Fibroblast of lung (primary cell): Measurements from ENCODE around the gene CPA1. TPM values are rescaled to one million over a fixed set of nuclear protein-coding genes. Genes with fewer than 3 reads are reported as not detected.

Experiments
- DNase-seq, 2 donors: peaks; one replicate each; pipeline versions ENCODE4 v3.0.0 to v3.0.0-alpha.2; 2010; ENCODE audit warnings: low read depth in 2 of 2
- H2AFZ ChIP-seq: 2 replicates; pipeline ENCODE4 v1.5.1; 2012; ENCODE audit warnings: low read length, control low read depth, inconsistent platforms
- H3K27ac ChIP-seq: 2 replicates; pipeline ENCODE4 v1.5.1; 2011; ENCODE audit warnings: low read length, control low read depth; ENCODE audit not compliant: insufficient read depth
- H3K27me3 ChIP-seq: 2 replicates; pipeline ENCODE4 v1.5.1; 2011; ENCODE audit warnings: mild to moderate bottlenecking, low read length; ENCODE audit not compliant: control insufficient read depth, insufficient read depth
- H3K36me3 ChIP-seq: 2 replicates; pipeline ENCODE4 v1.5.1; 2011; ENCODE audit warnings: low read length; ENCODE audit not compliant: control insufficient read depth, insufficient read depth
- H3K4me1 ChIP-seq: 2 replicates; pipeline ENCODE4 v1.5.1; 2011; ENCODE audit warnings: low read length; ENCODE audit not compliant: control insufficient read depth, insufficient read depth; ENCODE audit errors: extremely low read depth
- H3K4me2 ChIP-seq: 2 replicates; pipeline ENCODE4 v1.5.1; 2011; ENCODE audit warnings: low read length, control low read depth; ENCODE audit not compliant: insufficient read depth; ENCODE audit errors: extremely low read depth
- H3K4me3 ChIP-seq, 4 experiments: fragments of 200-600 bp in 1 of 4; sonication (generic) in 1 of 4; replicated peaks in 1 of 4; 2 replicates each; pipeline ENCODE4 v1.5.1; 2011 to 2016; ENCODE audit warnings: low read length in 4 of 4, low read depth in 3 of 4, mild to moderate bottlenecking in 3 of 4, control low read depth in 2 of 4, inconsistent platforms in 1 of 4, mixed read lengths in 1 of 4; ENCODE audit not compliant: insufficient read depth in 1 of 4; ENCODE audit errors: control extremely low read depth in 1 of 4
- H3K79me2 ChIP-seq: 2 replicates; pipeline ENCODE4 v1.5.1; 2012; ENCODE audit warnings: mild to moderate bottlenecking, low read length, inconsistent platforms; ENCODE audit not compliant: control insufficient read depth, insufficient read depth
- H3K9ac ChIP-seq: 2 replicates; pipeline ENCODE4 v1.5.1; 2011; ENCODE audit warnings: mild to moderate bottlenecking, low read length, control low read depth; ENCODE audit not compliant: insufficient read depth
- H3K9me3 ChIP-seq: 2 replicates; pipeline ENCODE4 v1.5.1; 2012; ENCODE audit warnings: low read depth, low read length; ENCODE audit not compliant: control insufficient read depth, insufficient read depth
- H4K20me1 ChIP-seq: 2 replicates; pipeline ENCODE4 v1.5.1; 2011; ENCODE audit warnings: low read length; ENCODE audit not compliant: control insufficient read depth, insufficient read depth; ENCODE audit errors: extremely low read depth
- EZH2 ChIP-seq: IDR thresholded peaks from 2 replicates; pipeline ENCODE4 v1.5.1; 2012; ENCODE audit warnings: low read length, control low read depth, mild to moderate bottlenecking; ENCODE audit errors: missing control alignments
- polyA plus RNA-seq, 2 donors: library from polyadenylated mRNA; depleted of rRNA in 1 of 2; stranded (reverse) in 1 of 2; unstranded in 1 of 2; fragments of >200 nt; gene quantifications; 2 replicates each; pipeline ENCODE4 v1.2.1, GENCODE V29; 2011 to 2012; ENCODE audit warnings: missing spikeins in 1 of 2
- total RNA-seq: library from RNA; depleted of rRNA; stranded (reverse); fragments of >200 nt; gene quantifications from 2 replicates; pipeline ENCODE4 v1.2.1, GENCODE V29; 2014
- TF ChIP-seq, protein P1 (sequence below), 2 donors: IDR thresholded peaks in 1 of 2; conservative IDR thresholded peaks in 1 of 2; 1 replicate in 1 of 2; 2 replicates in 1 of 2; pipeline ENCODE4 v1.5.1; 2011 to 2012; ENCODE audit warnings: low read length in 2 of 2, control low read depth in 1 of 2, inconsistent platforms in 1 of 2, low read depth in 1 of 2, mild to moderate bottlenecking in 1 of 2

CPA1 gene
- total and polyA plus RNA-seq, 2 donors (not counting 1 experiment from before 2014, with no cell fraction given): under 0.01 to 0.12 TPM

DNA sequence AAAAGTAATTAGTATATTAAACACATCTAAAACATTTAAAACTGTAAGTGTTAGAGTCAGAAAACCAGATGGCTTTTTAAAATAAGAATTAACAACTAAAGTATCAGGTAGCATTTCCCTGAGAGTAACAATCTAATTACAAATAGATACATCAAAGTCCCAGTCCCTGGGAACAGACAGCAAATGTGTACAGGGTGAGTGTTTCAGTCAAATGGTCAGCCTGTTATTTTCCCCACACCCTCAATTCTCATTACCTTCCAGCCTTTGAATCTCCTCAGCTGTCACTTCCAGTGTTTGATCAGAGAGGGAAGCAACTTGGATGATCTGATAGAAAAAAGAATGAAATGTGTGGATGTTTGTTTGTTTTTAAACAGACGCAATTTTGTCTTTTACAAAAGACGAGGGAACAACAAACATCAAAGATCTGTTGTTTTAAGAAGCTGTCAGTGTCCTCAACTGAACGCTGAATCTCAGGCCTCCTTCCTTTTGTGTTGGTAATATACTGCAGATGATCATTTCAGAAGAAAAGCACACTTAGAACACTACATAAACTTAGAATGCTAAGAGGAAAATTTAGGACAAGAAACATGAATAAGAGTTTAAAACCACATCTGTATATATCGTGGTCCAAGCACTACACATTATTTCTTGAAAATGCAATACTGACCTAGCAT, 30.7 kb downstream of the CPA1 start:
- TF ChIP-seq, protein P1, sequence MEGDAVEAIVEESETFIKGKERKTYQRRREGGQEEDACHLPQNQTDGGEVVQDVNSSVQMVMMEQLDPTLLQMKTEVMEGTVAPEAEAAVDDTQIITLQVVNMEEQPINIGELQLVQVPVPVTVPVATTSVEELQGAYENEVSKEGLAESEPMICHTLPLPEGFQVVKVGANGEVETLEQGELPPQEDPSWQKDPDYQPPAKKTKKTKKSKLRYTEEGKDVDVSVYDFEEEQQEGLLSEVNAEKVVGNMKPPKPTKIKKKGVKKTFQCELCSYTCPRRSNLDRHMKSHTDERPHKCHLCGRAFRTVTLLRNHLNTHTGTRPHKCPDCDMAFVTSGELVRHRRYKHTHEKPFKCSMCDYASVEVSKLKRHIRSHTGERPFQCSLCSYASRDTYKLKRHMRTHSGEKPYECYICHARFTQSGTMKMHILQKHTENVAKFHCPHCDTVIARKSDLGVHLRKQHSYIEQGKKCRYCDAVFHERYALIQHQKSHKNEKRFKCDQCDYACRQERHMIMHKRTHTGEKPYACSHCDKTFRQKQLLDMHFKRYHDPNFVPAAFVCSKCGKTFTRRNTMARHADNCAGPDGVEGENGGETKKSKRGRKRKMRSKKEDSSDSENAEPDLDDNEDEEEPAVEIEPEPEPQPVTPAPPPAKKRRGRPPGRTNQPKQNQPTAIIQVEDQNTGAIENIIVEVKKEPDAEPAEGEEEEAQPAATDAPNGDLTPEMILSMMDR (conservative IDR thresholded peaks at IDR 0.05 in 1 of 2, IDR thresholded peaks at IDR 0.05 in 1 of 2; ENCODE audit: low read depth in 1 of 2, low read length in 2 of 2): no peak
- no peak for TF ChIP-seq EZH2
- Histone ChIP-seq H3K36me3 (no peaks in the 10 kb centered on the region), H3K79me2 (no peaks in the 10 kb centered on the region), H3K4me1 (peaks cover 4% of the 10 kb centered on the region), H3K9ac (no peak overlapping the region), H2AFZ (no peak overlapping the region), H3K4me3 (no peak overlapping the region), H3K27me3 (no peaks in the 10 kb centered on the region), H3K9me3 (no peaks in the 10 kb centered on the region), H3K27ac (no peak overlapping the region), H4K20me1 (no peaks in the 10 kb centered on the region), H3K4me2 (no peak overlapping the region)
- DNase-seq: no peak

- H3K4me2 ChIP-seq: no peak overlapping the region
- no peak for DNase-seq
Measured at GRCh38 chr7:130413201-130413600, 32.9 kb downstream of the CPA1 start.

GRCh38 chr7:130415006-130415405, 34.7 kb downstream of the CPA1 start:
- H3K27me3 ChIP-seq: no peaks in the 10 kb centered on the region
- no peak for DNase-seq
- no peaks in the 10 kb centered on the region for H3K9me3 ChIP-seq
- no peaks in the 10 kb centered on the region for H3K4me1 ChIP-seq
- no peak overlapping the region for H3K27ac ChIP-seq
- H4K20me1 ChIP-seq: no peaks in the 10 kb centered on the region
- no peak overlapping the region for H3K9ac ChIP-seq
- no peaks in the 10 kb centered on the region for H3K79me2 ChIP-seq
- no peak overlapping the region for H2AFZ ChIP-seq
- H3K4me2 ChIP-seq: no peak overlapping the region
- no peaks in the 10 kb centered on the region for H3K36me3 ChIP-seq
- TF ChIP-seq, protein P1 (conservative IDR thresholded peaks at IDR 0.05 in 1 of 2, IDR thresholded peaks at IDR 0.05 in 1 of 2; ENCODE audit: low read depth in 1 of 2, low read length in 2 of 2): no peak
- TF ChIP-seq EZH2: no peak
- no peak overlapping the region for H3K4me3 ChIP-seq

More at GRCh38 chr7:130413201-130413600, 32.9 kb downstream of the CPA1 start:
- H2AFZ ChIP-seq: no peak overlapping the region
- H3K27me3 ChIP-seq: no peaks in the 10 kb centered on the region
- no peaks in the 10 kb centered on the region for H3K79me2 ChIP-seq
- H3K36me3 ChIP-seq: no peaks in the 10 kb centered on the region
- H3K9me3 ChIP-seq: no peaks in the 10 kb centered on the region
- no peak overlapping the region for H3K9ac ChIP-seq
- no peak overlapping the region for H3K4me3 ChIP-seq
- TF ChIP-seq EZH2: no peak
- TF ChIP-seq, protein P1 (conservative IDR thresholded peaks at IDR 0.05 in 1 of 2, IDR thresholded peaks at IDR 0.05 in 1 of 2; ENCODE audit: low read depth in 1 of 2, low read length in 2 of 2): no peak
- peaks cover 4% of the 10 kb centered on the region for H3K4me1 ChIP-seq
- H3K27ac ChIP-seq: no peak overlapping the region
- no peaks in the 10 kb centered on the region for H4K20me1 ChIP-seq
